OCI-LY1 (cell line): Measurements from ENCODE around the gene M6PR.

Experiments
- H2AFZ ChIP-seq: fragments of 200-600 bp; sonication (generic), shearing (Covaris generic); 2 replicates; pipeline ENCODE4 v1.6.0; 2014; ENCODE audit warnings: antibody characterized with exemption, mild to moderate bottlenecking, low read length
- H3F3A ChIP-seq: fragments of 200-600 bp; sonication (generic), shearing (Covaris generic); 2 replicates; pipeline ENCODE4 v1.6.0; 2014; ENCODE audit warnings: mild to moderate bottlenecking, antibody characterized with exemption, low read length, moderate library complexity; ENCODE audit not compliant: insufficient read depth
- H3K27ac ChIP-seq: fragments of 200-600 bp; sonication (generic); 2 replicates; pipeline ENCODE4 v1.5.1; 2014; ENCODE audit warnings: low read length, mixed run types, mild to moderate bottlenecking, low read depth; ENCODE audit not compliant: poor library complexity, severe bottlenecking
- H3K27me3 ChIP-seq: fragments of 200-600 bp; sonication (generic); 2 replicates; pipeline ENCODE4 v1.6.0; 2014; ENCODE audit warnings: antibody characterized with exemption, mild to moderate bottlenecking, low read length, moderate library complexity; ENCODE audit not compliant: insufficient read depth
- H3K36me3 ChIP-seq: fragments of 200-600 bp; sonication (generic); 2 replicates; pipeline ENCODE4 v1.6.1; 2014; ENCODE audit warnings: mild to moderate bottlenecking, antibody characterized with exemption, low read length, moderate library complexity, mixed read lengths; ENCODE audit not compliant: insufficient read depth
- H3K4me1 ChIP-seq: fragments of 200-600 bp; sonication (generic); 2 replicates; pipeline ENCODE4 v1.5.1; 2014; ENCODE audit warnings: mild to moderate bottlenecking, low read length, moderate library complexity; ENCODE audit not compliant: insufficient read depth, severe bottlenecking
- H3K4me2 ChIP-seq: fragments of 200-600 bp; sonication (generic), shearing (Covaris generic); 2 replicates; pipeline ENCODE4 v1.6.1; 2014; ENCODE audit warnings: low read length
- H3K4me3 ChIP-seq: fragments of 200-600 bp; sonication (generic); 2 replicates; pipeline ENCODE4 v1.5.1; 2014; ENCODE audit warnings: low read length, low read depth, mild to moderate bottlenecking, mixed read lengths; ENCODE audit not compliant: poor library complexity, severe bottlenecking
- H3K79me2 ChIP-seq: fragments of 200-600 bp; shearing (Covaris generic); 2 replicates; pipeline ENCODE4 v1.6.1; 2016; ENCODE audit warnings: mixed run types, low read length, mixed read lengths; ENCODE audit not compliant: insufficient read depth
- H3K9ac ChIP-seq: fragments of 200-600 bp; sonication (generic), shearing (Covaris generic); 2 replicates; pipeline ENCODE4 v1.6.1; 2014; ENCODE audit warnings: mild to moderate bottlenecking, low read length, mixed read lengths
- H3K9me2 ChIP-seq: fragments of 200-600 bp; sonication (generic), shearing (Covaris generic); 2 replicates; pipeline ENCODE4 v1.6.1; 2014; ENCODE audit warnings: low read depth, mild to moderate bottlenecking, low read length, mixed read lengths
- H3K9me3 ChIP-seq: fragments of 200-600 bp; shearing (Covaris generic); 2 replicates; pipeline ENCODE4 v1.6.1; 2014; ENCODE audit warnings: low read length, mixed read lengths
- H4K20me1 ChIP-seq: fragments of 200-600 bp; sonication (generic), shearing (Covaris generic); 2 replicates; pipeline ENCODE4 v1.6.0; 2016; ENCODE audit warnings: mild to moderate bottlenecking, low read length; ENCODE audit not compliant: insufficient read depth
- EZH2 ChIP-seq: fragments of 200-600 bp; sonication (generic), shearing (Covaris generic); IDR thresholded peaks from 2 replicates; pipeline ENCODE4 v1.8.0; 2017; ENCODE audit warnings: borderline replicate concordance, mixed run types, mild to moderate bottlenecking, antibody characterized with exemption, low read length, moderate library complexity, mixed read lengths
- TF ChIP-seq, protein P1 (sequence below): fragments of 200-600 bp; sonication (generic), shearing (Covaris generic); IDR thresholded peaks from 2 replicates; pipeline ENCODE4 v1.5.1; 2017; ENCODE audit warnings: mild to moderate bottlenecking, antibody characterized with exemption, low read length, moderate library complexity, mixed read lengths

The M6PR gene

DNA sequence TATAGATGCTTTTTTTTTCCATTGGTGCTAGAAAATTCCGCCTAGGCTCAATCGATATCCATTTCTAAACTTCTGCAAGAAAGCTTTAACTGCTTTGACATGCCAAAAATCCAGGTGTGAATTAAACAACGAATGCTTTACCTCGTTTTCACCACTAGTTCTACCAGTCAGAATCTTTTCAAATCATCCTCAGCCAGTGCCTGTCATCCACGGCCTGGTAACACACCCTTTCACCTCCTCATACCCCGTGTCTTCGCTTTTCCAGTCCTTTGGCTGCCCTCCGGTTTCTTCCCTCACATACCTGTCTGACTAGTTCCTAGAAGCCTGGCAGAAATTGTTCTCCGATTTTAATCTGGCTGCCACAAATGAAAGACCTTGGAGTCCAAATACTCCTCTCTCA, 36.5 kb downstream of the M6PR start:
- H3K27me3 ChIP-seq, result no peaks in the 10 kb centered on the region
- peaks cover 7% of the 10 kb centered on the region; the same call in 1 of the 2 replicates for H3F3A ChIP-seq
- H3K79me2 ChIP-seq, result 0 out of 2 replicates have a peak, but pooled peaks cover 6% of the 10 kb centered on the region
- H4K20me1 ChIP-seq, result no peaks in the 10 kb centered on the region
- TF ChIP-seq, protein P1, sequence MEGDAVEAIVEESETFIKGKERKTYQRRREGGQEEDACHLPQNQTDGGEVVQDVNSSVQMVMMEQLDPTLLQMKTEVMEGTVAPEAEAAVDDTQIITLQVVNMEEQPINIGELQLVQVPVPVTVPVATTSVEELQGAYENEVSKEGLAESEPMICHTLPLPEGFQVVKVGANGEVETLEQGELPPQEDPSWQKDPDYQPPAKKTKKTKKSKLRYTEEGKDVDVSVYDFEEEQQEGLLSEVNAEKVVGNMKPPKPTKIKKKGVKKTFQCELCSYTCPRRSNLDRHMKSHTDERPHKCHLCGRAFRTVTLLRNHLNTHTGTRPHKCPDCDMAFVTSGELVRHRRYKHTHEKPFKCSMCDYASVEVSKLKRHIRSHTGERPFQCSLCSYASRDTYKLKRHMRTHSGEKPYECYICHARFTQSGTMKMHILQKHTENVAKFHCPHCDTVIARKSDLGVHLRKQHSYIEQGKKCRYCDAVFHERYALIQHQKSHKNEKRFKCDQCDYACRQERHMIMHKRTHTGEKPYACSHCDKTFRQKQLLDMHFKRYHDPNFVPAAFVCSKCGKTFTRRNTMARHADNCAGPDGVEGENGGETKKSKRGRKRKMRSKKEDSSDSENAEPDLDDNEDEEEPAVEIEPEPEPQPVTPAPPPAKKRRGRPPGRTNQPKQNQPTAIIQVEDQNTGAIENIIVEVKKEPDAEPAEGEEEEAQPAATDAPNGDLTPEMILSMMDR, result peak; percentile 40; the same call in 1 of the 2 replicates
- TF ChIP-seq EZH2, result no peak
- peak overlapping the region; percentile 60; the same call in 1 of the 2 replicates for H3K4me2 ChIP-seq
- H3K36me3 ChIP-seq, result no peaks in the 10 kb centered on the region
- H3K4me3 ChIP-seq, result no peak overlapping the region
- no peaks in the 10 kb centered on the region for H3K9me3 ChIP-seq
- peak overlapping the region; percentile 27 for H3K27ac ChIP-seq
- H3K9ac ChIP-seq, result no peak overlapping the region; the same call in 1 of the 2 replicates
- H2AFZ ChIP-seq, result 0 out of 2 replicates have a peak overlapping the region, but pooled peaks have one; percentile 27
- no peaks in the 10 kb centered on the region for H3K9me2 ChIP-seq
- H3K4me1 ChIP-seq, result peaks cover 45% of the 10 kb centered on the region

DNA sequence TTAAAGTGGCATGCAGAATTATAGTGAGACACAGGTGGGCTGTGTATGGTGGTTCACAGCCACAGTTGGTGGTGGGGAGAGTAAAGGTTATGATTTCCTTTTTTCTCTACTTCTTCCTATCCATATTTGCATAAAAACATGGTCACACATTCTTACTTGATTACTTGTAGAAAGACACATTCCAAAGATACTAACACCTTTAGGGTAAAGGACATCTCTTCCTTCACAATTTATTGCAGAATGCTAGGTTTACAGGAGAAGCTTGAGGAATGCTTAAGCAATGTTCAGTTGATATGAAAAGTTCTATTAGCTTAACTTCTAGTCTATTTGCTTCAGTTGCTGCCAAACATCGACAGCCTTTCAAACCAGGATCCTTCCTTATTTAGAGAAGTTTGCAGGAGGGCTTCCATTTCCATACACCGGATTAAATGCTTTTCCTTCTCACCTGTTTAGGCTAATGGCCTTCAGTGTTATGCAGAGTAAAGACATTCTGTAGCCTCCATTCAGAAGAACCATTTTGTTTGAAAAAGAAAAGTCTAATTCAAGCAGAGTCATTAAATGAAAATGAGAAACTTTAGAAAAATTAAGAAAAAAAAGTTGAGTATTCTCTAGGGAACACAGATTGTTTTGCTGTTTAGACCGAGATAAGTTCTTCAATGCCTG, 37.7 kb downstream of the M6PR start:
- Histone ChIP-seq H3K36me3 (no peaks in the 10 kb centered on the region), H3K27ac (peak overlapping the region; percentile 8), H3K9me2 (no peaks in the 10 kb centered on the region), H2AFZ (no peak overlapping the region), H3K4me3 (no peak overlapping the region), H3K9ac (no peak overlapping the region), H3K79me2 (0 out of 2 replicates have a peak, but pooled peaks cover 6% of the 10 kb centered on the region), H3F3A (peaks cover 7% of the 10 kb centered on the region; the same call in 1 of the 2 replicates), H3K4me1 (peaks cover 42% of the 10 kb centered on the region), H4K20me1 (no peaks in the 10 kb centered on the region), H3K4me2 (no peak overlapping the region), H3K9me3 (no peaks in the 10 kb centered on the region), H3K27me3 (no peaks in the 10 kb centered on the region)
- TF ChIP-seq, protein P1, result no peak
- no peak for TF ChIP-seq EZH2

DNA sequence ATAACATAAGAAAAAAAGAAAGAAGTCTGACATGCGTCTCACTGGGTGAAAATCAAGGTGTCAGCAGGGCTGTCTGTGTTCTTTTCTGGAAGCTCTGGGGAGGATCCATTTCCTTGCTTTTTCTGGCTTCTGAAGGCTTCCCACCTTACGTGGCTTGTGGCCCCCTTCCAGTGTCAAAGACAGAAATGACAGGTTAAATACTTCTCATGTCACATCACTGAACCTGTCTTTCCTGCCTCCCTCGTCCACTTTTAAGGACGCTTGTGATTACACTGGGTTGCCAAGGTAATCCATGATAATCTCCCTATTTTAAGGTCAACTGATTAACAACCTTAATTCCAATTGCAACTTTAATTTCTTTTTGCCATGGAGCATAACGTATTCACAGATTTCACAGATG, 39.7 kb downstream of the M6PR start:
- TF ChIP-seq, protein P1, result no peak
- Histone ChIP-seq H3K4me1 (peaks cover 29% of the 10 kb centered on the region), H4K20me1 (no peaks in the 10 kb centered on the region), H3K27ac (no peak overlapping the region), H3F3A (peaks cover 7% of the 10 kb centered on the region; the same call in 1 of the 2 replicates), H3K4me2 (no peak overlapping the region), H3K9me2 (no peaks in the 10 kb centered on the region), H3K9me3 (no peaks in the 10 kb centered on the region), H3K36me3 (no peaks in the 10 kb centered on the region), H3K79me2 (no peaks in the 10 kb centered on the region), H3K4me3 (no peak overlapping the region), H3K9ac (no peak overlapping the region), H3K27me3 (no peaks in the 10 kb centered on the region), H2AFZ (no peak overlapping the region)
